Prostate gland (tissue), 2 donors: ENCODE measurements around the gene CILP2. TPM values are rescaled to one million over a fixed set of nuclear protein-coding genes. Genes with fewer than 3 reads are reported as not detected.

Experiments
- DNase-seq: peaks from one replicate; pipeline ENCODE4 v3.0.0-alpha.2; 2019; ENCODE audit warnings: low spot score
- H3K27ac ChIP-seq, 2 donors: fragments of 200-600 bp; sonication (generic); 2 replicates each; pipeline ENCODE4 v1.5.1; 2017 to 2019
- H3K27me3 ChIP-seq: fragments of 200-600 bp; sonication (generic); replicated peaks from 2 replicates; pipeline ENCODE4 v1.5.1; 2019; ENCODE audit not compliant: insufficient read depth
- H3K36me3 ChIP-seq, 2 donors: fragments of 200-600 bp; sonication (generic); 1 replicate in 1 of 2; 2 replicates in 1 of 2; pipeline versions ENCODE4 v1.5.1 to v1.8.1; 2017 to 2019
- H3K4me1 ChIP-seq: fragments of 200-600 bp; sonication (generic); replicated peaks from 2 replicates; pipeline ENCODE4 v1.5.1; 2019
- H3K4me3 ChIP-seq, 2 donors: fragments of 200-600 bp; sonication (generic); 2 replicates each; pipeline ENCODE4 v1.5.1; 2017 to 2019
- H3K9me3 ChIP-seq: fragments of 200-600 bp; sonication (generic); 2 replicates; pipeline ENCODE4 v1.5.1; 2017
- CTCF ChIP-seq, 4 experiments: fragments of 200-600 bp in 2 of 4; fragments of 450-650 bp in 2 of 4; sonication (generic) in 2 of 4; IDR thresholded peaks; 1 replicate in 3 of 4; 2 replicates in 1 of 4; pipeline ENCODE4 v1.5.1; 2016 to 2019; ENCODE audit warnings: antibody characterized with exemption in 4 of 4, mild to moderate bottlenecking in 2 of 4, moderate library complexity in 2 of 4
- POLR2A ChIP-seq: fragments of 450-650 bp; IDR thresholded peaks from one replicate; pipeline ENCODE4 v1.6.1; 2016; ENCODE audit warnings: antibody characterized with exemption, mild to moderate bottlenecking
- POLR2AphosphoS5 ChIP-seq: sonication (generic); formaldehyde crosslinking; IDR thresholded peaks from one replicate; pipeline ENCODE4 v1.6.1; 2017; ENCODE audit warnings: antibody characterized with exemption
- WGBS: methylation state at CpG from one replicate; pipeline ENCODE4 v1.1.5; 2018; 5-methylcytosine and 5-hydroxymethylcytosine counted together
- intact Hi-C: fragments of 100-400 bp; cut with DNase I; formaldehyde crosslinking; loops from one replicate; pipeline ENCODE4 v1.14.2; 2022
- total RNA-seq, 2 donors: library from RNA; depleted of rRNA; stranded (reverse); fragments of >200 nt; gene quantifications; one replicate each; pipeline ENCODE4 v1.1.0, GENCODE V29; 2016

The CILP2 gene
- total RNA-seq, 2 donors from 2014 or later, result 0.68 to 3.7 TPM

GRCh38 chr19:19491321-19492025 is 46.6 kb upstream of the CILP2 start:
- intact Hi-C loops, result loop anchor here (5.0 kb wide), 1 partner anchor 344 kb away; no protein-coding TSS in a partner anchor
- no peak for DNase-seq
- Histone ChIP-seq H3K4me1 (no peaks in the 10 kb centered on the region), H3K27me3 (no peaks in the 10 kb centered on the region), H3K27ac (no peak overlapping the region), H3K4me3 (no peak overlapping the region), H3K9me3 (no peaks in the 10 kb centered on the region), H3K36me3 (peaks cover 3 to 13% of the 10 kb centered on the region in 2 donors)
- WGBS, result 88% methylated on average over 15 of the region's 15 CpGs
- no peak for TF ChIP-seq CTCF (IDR thresholded peaks at IDR 0.05)
- TF ChIP-seq POLR2A, result no peak
- no peak for TF ChIP-seq POLR2AphosphoS5

DNA sequence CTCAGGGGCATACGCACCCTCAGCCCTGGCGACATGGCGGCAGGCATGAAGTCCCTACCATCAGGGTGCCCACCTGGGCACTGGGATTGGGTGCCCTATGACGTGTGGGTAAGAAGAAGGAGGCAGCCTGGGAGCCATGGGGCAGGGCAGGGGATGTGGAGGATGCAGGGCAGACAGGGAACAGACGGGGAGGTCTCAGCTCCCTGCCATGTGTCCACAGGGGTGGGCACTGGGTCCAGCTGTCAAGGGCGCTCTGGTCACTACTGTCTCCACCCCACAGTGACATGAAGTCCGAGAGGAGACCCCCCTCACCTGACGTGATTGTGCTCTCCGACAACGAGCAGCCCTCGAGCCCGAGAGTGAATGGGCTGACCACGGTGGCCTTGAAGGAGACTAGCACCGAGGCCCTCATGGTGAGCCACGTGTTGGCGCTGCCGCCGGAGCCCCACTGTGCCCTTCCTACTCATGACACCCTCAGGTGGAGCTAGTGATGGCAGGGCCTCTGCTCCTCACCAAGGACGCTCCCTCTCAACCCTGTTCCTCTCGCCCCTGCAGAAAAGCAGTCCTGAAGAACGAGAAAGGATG is 45.9 kb upstream of the CILP2 start:
- H3K36me3 ChIP-seq, result peaks cover 3 to 16% of the 10 kb centered on the region in 2 donors
- H3K4me1 ChIP-seq, result no peaks in the 10 kb centered on the region
- WGBS, result 85% methylated on average over 20 of the region's 21 CpGs
- intact Hi-C loops, result loop anchor here (5.0 kb wide), 1 partner anchor 345 kb away; no protein-coding TSS in a partner anchor
- H3K9me3 ChIP-seq, result no peaks in the 10 kb centered on the region
- H3K4me3 ChIP-seq, result no peak overlapping the region
- no peak overlapping the region for H3K27ac ChIP-seq
- no peak for DNase-seq
- H3K27me3 ChIP-seq, result no peaks in the 10 kb centered on the region
- TF ChIP-seq POLR2A, result no peak
- no peak for TF ChIP-seq POLR2AphosphoS5
- no peak for TF ChIP-seq CTCF (IDR thresholded peaks at IDR 0.05)

DNA sequence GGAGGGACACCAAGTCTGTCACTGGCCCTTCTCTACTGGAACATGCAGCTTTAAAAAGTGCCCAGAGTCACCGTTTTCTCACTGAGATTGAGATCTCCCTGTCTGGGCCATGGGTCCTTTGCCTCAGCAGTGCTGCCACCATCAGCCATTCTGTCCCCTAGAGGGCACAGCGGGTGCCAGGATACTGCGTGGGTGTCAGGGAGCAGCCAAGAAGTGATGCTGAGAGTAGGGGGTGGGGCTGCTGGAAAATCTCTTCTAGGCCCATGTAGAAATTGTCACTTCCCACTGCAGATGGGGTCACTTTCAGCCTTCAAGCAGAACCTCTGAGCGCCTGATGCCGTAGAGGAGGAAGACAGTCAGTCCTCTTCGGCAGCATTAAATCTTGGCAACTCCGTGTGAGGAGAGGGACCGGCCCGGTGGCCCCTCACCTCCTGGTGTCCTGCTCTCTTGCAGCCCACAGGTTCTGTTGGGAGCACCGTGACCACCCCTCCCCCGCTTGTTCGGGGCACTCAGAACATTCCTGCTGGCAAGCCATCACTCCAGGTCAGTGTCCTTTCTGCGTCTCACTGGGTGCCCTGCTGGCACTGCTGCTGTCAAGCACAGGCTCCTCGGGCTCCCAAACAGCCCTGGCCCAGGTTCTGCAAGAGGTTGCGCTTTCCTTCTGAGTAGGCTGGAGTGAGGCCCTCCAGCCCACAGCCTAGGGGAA is 44.1 kb upstream of the CILP2 start:
- TF ChIP-seq CTCF (IDR thresholded peaks at IDR 0.05), result no peak
- no peak for TF ChIP-seq POLR2A
- TF ChIP-seq POLR2AphosphoS5, result no peak
- Histone ChIP-seq H3K27ac (no peak overlapping the region), H3K9me3 (no peaks in the 10 kb centered on the region), H3K36me3 (peaks cover 6 to 16% of the 10 kb centered on the region in 2 donors), H3K4me3 (no peak overlapping the region), H3K27me3 (no peaks in the 10 kb centered on the region), H3K4me1 (no peaks in the 10 kb centered on the region)
- intact Hi-C loops, result loop anchor here (5.0 kb wide), 1 partner anchor 347 kb away; no protein-coding TSS in a partner anchor
- no peak for DNase-seq
- 83% methylated on average over 15 of the region's 15 CpGs for WGBS

DNA sequence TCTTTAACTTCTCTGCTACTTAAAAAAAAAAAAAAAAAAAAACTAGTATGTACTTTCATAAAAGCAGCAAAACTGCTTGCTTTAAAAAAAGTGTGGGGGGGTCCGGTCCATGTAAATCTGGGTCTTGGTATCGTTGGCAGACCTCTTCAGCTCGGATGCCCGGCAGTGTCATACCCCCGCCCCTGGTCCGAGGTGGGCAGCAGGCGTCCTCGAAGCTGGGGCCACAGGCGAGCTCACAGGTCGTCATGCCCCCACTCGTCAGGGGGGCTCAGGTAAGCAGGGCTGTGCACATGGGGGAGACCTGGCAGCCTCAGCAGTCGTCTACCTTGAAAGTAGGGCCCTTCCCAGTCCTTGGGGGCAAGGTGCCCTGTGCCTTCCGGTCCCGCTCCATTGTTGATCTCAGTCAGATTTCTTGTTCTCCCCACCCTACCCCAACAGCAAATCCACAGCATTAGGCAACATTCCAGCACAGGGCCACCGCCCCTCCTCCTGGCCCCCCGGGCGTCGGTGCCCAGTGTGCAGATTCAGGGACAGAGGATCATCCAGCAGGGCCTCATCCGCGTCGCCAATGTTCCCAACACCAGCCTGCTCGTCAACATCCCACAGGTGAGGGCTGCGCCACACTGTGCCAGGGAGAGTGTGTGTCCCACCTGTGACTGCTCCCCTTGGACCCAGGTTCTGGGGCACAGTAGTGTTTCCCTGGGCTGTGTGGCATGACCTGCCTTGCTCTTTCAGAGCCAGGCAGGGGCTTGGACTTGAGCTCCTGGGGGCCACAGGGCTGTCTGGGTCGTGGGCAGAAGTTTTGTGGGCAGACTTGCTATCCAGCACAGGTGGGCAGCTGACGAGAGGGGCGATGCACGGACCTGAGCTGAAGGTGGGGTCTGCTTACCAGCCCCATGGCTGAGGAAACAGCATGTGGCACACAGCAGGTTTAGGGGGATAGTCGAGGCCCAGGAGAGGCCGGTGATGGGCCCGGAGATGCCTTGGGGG is 42.2 kb upstream of the CILP2 start:
- DNase-seq, result no peak
- Histone ChIP-seq H3K4me3 (no peak overlapping the region), H3K4me1 (no peaks in the 10 kb centered on the region), H3K36me3 (peaks cover 6 to 16% of the 10 kb centered on the region in 2 donors), H3K27ac (no peak overlapping the region), H3K9me3 (no peaks in the 10 kb centered on the region), H3K27me3 (no peaks in the 10 kb centered on the region)
- TF ChIP-seq POLR2AphosphoS5 (no peak), CTCF (IDR thresholded peaks at IDR 0.05) (no peak), POLR2A (no peak)
- WGBS, result 89% methylated on average over 30 of the region's 30 CpGs
- intact Hi-C loops, result no loop called here
